AG10803 (cell line): ENCODE data around the gene PPP2R2D.
A peak's percentile ranks its signal among the peaks of the same experiment; 100 is the strongest.

Source experiments
- DNase-seq: peaks from one replicate; pipeline ENCODE4 v3.0.0; 2010; ENCODE audit warnings: low read depth
- H3K4me3 ChIP-seq: 2 replicates; pipeline ENCODE4 v1.5.1; 2011; ENCODE audit warnings: mild to moderate bottlenecking, low read length, control low read depth
- CTCF ChIP-seq: conservative IDR thresholded peaks from 2 replicates; pipeline ENCODE4 v1.5.1; 2011; ENCODE audit warnings: mild to moderate bottlenecking, low read length, control low read depth, inconsistent platforms

The PPP2R2D gene

GRCh38 chr10:131870411-131870810 lies 30.4 kb upstream of the PPP2R2D start:
- no peak for DNase-seq
- no peak for TF ChIP-seq CTCF
- no peak overlapping the region for H3K4me3 ChIP-seq

GRCh38 chr10:131870831-131871672 lies 29.8 kb upstream of the PPP2R2D start:
- no peak overlapping the region for H3K4me3 ChIP-seq
- no peak for TF ChIP-seq CTCF
- no peak for DNase-seq

DNA sequence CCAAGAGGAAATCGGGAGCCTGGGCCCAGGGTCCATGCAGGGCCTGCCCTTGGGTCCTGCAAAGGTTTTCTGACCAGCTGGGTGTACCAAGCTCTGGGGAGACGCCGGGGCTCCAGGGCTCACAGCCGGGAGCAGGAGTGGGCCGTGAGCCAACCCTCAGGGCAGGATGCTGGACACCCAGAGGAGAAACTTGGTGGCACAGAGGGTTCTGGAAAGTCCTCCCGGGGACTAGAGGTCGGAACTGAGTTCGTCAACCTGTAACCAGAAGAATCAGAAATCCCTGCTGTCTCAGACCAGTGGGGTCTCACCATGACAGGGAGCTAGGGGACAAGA lies 29.2 kb upstream of the PPP2R2D start:
- DNase-seq: no peak
- no peak for TF ChIP-seq CTCF
- H3K4me3 ChIP-seq: no peak overlapping the region

DNA sequence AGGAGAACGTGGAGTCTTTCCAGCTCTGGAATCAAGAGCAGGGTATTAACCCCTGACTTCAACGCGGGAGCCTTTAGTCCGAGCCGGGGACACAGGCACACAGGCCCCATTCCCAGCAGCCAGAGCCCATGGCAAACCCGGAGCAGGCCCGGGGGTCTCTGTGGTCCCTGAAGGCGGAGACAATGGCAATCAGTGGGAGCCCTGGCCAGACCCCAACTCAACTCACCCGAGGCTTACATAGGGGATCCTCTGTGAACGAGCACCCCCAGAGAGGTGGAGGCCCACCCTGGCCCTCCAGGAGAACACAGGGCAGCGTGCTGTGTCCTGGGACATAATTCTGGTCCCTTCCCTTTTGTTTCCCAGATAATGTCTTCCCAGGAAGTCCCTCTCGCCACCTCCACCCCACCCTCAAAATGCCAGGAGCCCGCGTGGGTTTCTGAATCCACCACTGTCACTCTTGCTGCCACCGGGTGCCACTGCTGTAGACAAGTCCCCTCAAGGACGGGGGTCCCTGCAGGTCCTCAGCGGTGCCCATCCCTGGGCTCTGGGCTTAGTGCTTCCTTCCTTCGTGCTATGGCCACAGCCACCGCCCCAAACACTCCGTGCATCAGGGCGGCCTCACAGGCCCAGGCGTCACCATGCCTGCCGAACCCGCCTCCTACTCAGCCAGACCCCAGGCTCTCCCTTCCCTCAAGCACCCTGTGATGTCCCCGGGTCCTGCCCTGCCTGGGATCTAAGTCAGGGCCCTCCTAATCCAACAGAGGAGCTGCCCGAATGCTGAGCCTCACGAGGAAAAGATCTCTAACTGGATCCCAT lies 28.6 kb upstream of the PPP2R2D start:
- TF ChIP-seq CTCF: no peak
- DNase-seq: no peak
- H3K4me3 ChIP-seq: no peak overlapping the region

DNA sequence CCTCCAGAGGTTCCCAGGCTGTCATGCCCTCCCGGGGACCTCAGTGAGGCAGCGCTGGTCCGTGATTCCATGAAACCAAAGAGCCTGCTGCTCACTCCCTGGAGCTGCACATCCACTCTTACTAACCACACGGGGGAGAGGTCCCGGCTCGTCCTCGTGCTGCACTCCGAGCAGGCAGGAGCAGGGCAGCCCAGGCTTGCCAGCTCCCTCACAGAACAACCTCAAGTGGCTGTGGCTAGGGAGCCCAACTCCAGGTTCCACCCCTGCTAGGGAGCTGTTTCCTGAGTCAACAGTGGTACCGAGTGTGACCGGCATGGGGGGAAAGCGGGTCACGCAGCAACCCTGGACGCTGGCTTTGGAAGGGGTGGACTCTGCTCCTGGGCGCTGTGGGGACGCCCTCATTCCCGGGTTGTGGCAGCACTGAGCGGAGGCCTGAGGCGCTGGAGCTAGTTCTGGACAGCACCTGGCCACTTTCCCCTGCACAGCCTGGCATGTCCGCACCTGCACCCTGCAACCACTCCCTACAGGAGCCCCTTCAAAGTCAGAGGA lies 27.9 kb upstream of the PPP2R2D start:
- no peak for DNase-seq
- no peak overlapping the region for H3K4me3 ChIP-seq
- no peak for TF ChIP-seq CTCF

- H3K4me3 ChIP-seq: no peak overlapping the region
- DNase-seq: peak; percentile 67
Measured at GRCh38 chr10:131874991-131875451, 25.8 kb upstream of the PPP2R2D start.

More at GRCh38 chr10:131874991-131875451, 25.8 kb upstream of the PPP2R2D start:
- TF ChIP-seq CTCF: peak; percentile 71
